ENCODE measurements around the gene ITSN1. TPM values are rescaled to one million over a fixed set of nuclear protein-coding genes. Genes with fewer than 3 reads are reported as not detected.

ITSN1 gene
- total RNA-seq, 1 donor = 57.0 TPM

- DNase-seq (ENCODE audit: low read depth) = no peak
- TF ChIP-seq CTCF (IDR thresholded peaks at IDR 0.05; ENCODE audit: insufficient read depth, low read depth, low read length) = no peak
- no peak overlapping the region for H3K4me3 ChIP-seq (ENCODE audit: low read depth, low read length)
Measured at GRCh38 chr21:33820230-33820770, 178.0 kb downstream of the ITSN1 start.

GRCh38 chr21:33820798-33821197 is 178.5 kb downstream of the ITSN1 start:
- DNase-seq (ENCODE audit: low read depth) = peak; percentile 46
- no peak for TF ChIP-seq CTCF (IDR thresholded peaks at IDR 0.05; ENCODE audit: insufficient read depth, low read depth, low read length)
- H3K4me3 ChIP-seq (ENCODE audit: low read depth, low read length) = no peak overlapping the region

GRCh38 chr21:33821503-33822322 is 179.4 kb downstream of the ITSN1 start:
- H3K4me3 ChIP-seq (ENCODE audit: low read depth, low read length) = no peak overlapping the region
- no peak for TF ChIP-seq CTCF (IDR thresholded peaks at IDR 0.05; ENCODE audit: insufficient read depth, low read depth, low read length)
- DNase-seq (ENCODE audit: low read depth) = peak; percentile 28

GRCh38 chr21:33824156-33824941 is 182.0 kb downstream of the ITSN1 start:
- DNase-seq (ENCODE audit: low read depth) = no peak

GRCh38 chr21:33825419-33825818 is 183.1 kb downstream of the ITSN1 start:
- no peak for DNase-seq (ENCODE audit: low read depth)
- H3K4me3 ChIP-seq (ENCODE audit: low read depth, low read length) = no peak overlapping the region
- TF ChIP-seq CTCF (IDR thresholded peaks at IDR 0.05; ENCODE audit: insufficient read depth, low read depth, low read length) = no peak

More at GRCh38 chr21:33824156-33824941, 182.0 kb downstream of the ITSN1 start:
- H3K4me3 ChIP-seq (ENCODE audit: low read depth, low read length) = no peak overlapping the region
- no peak for TF ChIP-seq CTCF (IDR thresholded peaks at IDR 0.05; ENCODE audit: insufficient read depth, low read depth, low read length)

GRCh38 chr21:33825915-33826314 is 183.6 kb downstream of the ITSN1 start:
- peak; percentile 62 for DNase-seq (ENCODE audit: low read depth)
- no peak for TF ChIP-seq CTCF (IDR thresholded peaks at IDR 0.05; ENCODE audit: insufficient read depth, low read depth, low read length)
- H3K4me3 ChIP-seq (ENCODE audit: low read depth, low read length) = no peak overlapping the region
